ENCODE results near the gene YWHAB.

The YWHAB gene

GRCh38 chr20:44841955-44842354 is 43.5 kb upstream of the YWHAB start:
- no peak for DNase-seq (ENCODE audit: low read depth)
- H3K4me3 ChIP-seq (ENCODE audit: low read depth, low read length): no peak overlapping the region
- TF ChIP-seq CTCF (IDR thresholded peaks at IDR 0.05; ENCODE audit: low read depth, low read length, missing control alignments): no peak

- no peak for DNase-seq (ENCODE audit: low read depth)
- TF ChIP-seq CTCF (IDR thresholded peaks at IDR 0.05; ENCODE audit: low read depth, low read length, missing control alignments): no peak
- H3K4me3 ChIP-seq (ENCODE audit: low read depth, low read length): no peak overlapping the region
These were observed 41.6 kb upstream of the YWHAB start for GRCh38 chr20:44843876-44844275.

- no peak overlapping the region for H3K4me3 ChIP-seq (ENCODE audit: low read depth, low read length)
- no peak for TF ChIP-seq CTCF (IDR thresholded peaks at IDR 0.05; ENCODE audit: low read depth, low read length, missing control alignments)
- no peak for DNase-seq (ENCODE audit: low read depth)
These were observed 37.1 kb upstream of the YWHAB start for GRCh38 chr20:44848254-44849015.

- no peak for DNase-seq (ENCODE audit: low read depth)
- TF ChIP-seq CTCF (IDR thresholded peaks at IDR 0.05; ENCODE audit: low read depth, low read length, missing control alignments): no peak
- H3K4me3 ChIP-seq (ENCODE audit: low read depth, low read length): no peak overlapping the region
These were observed 35.8 kb upstream of the YWHAB start for GRCh38 chr20:44849703-44850102.

GRCh38 chr20:44850272-44850671 is 35.2 kb upstream of the YWHAB start:
- no peak overlapping the region for H3K4me3 ChIP-seq (ENCODE audit: low read depth, low read length)
- no peak for DNase-seq (ENCODE audit: low read depth)
- TF ChIP-seq CTCF (IDR thresholded peaks at IDR 0.05; ENCODE audit: low read depth, low read length, missing control alignments): no peak

- H3K4me3 ChIP-seq (ENCODE audit: low read depth, low read length): no peak overlapping the region
- no peak for DNase-seq (ENCODE audit: low read depth)
- no peak for TF ChIP-seq CTCF (IDR thresholded peaks at IDR 0.05; ENCODE audit: low read depth, low read length, missing control alignments)
These were observed 34.7 kb upstream of the YWHAB start for GRCh38 chr20:44850837-44851236.

- H3K4me3 ChIP-seq (ENCODE audit: low read depth, low read length): no peak overlapping the region
- TF ChIP-seq CTCF (IDR thresholded peaks at IDR 0.05; ENCODE audit: low read depth, low read length, missing control alignments): no peak
- no peak for DNase-seq (ENCODE audit: low read depth)
These were observed 34.0 kb upstream of the YWHAB start for GRCh38 chr20:44851545-44851944.
